ENCODE measurements around the gene CLEC4G. TPM values are rescaled to one million over a fixed set of nuclear protein-coding genes. Genes with fewer than 3 reads are reported as not detected.

Gene CLEC4G
- total and polyA plus RNA-seq, 2 of the 13 experiments (the other 11 are each of a cell fraction or from before 2014, with no cell fraction given): not detected

DNA sequence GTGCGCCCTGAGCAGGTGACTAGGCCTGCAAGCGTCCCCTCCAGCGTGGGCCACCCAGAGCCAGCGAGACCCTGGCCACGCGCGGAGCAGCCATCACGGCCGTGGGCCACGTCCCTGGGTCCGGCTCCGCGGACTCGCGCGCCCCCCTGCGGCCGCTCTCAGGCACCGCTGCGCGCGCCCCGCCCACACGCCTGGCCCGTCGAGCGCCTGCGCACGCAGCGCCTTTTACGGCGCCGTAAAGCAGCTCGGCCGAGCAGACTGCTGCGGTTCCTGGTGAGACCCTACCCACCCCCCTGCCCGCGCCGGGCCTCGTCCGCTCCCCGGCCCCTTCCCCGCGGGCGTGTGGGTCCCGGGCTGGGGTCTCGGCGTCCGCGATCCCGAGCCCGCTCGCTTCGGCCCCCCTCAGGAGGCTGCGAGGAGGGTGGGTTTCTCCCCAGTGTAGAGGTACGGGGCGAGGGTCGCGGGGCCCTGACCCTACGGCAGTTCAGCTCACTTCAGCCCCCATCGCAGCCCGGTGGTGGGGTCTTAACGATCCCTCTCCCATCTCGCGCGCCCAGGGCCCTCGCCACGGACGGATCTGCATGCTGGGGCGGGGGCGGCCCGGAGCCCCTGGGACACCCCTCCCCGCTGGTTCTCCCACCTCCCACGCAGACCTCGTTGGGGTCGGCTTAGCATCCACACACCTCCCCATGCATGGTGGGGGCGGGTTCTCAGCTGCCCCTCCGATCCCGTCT is 51.1 kb downstream of the CLEC4G start, which contains the start of gene TRAPPC5 (continued):
- TF ChIP-seq CHD4 (IDR thresholded peaks at IDR 0.05; ENCODE audit: borderline replicate concordance, low read length): 0 out of 2 replicates have a peak, but pooled peaks have one; percentile 27
- peak; percentile 58; the same call in 1 of the 2 replicates for TF ChIP-seq NAIF1 (CRISPR knock-in tag; IDR thresholded peaks at IDR 0.05; ENCODE audit: borderline replicate concordance)
- TF ChIP-seq, protein P1, sequence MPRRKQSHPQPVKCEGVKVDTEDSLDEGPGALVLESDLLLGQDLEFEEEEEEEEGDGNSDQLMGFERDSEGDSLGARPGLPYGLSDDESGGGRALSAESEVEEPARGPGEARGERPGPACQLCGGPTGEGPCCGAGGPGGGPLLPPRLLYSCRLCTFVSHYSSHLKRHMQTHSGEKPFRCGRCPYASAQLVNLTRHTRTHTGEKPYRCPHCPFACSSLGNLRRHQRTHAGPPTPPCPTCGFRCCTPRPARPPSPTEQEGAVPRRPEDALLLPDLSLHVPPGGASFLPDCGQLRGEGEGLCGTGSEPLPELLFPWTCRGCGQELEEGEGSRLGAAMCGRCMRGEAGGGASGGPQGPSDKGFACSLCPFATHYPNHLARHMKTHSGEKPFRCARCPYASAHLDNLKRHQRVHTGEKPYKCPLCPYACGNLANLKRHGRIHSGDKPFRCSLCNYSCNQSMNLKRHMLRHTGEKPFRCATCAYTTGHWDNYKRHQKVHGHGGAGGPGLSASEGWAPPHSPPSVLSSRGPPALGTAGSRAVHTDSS (CRISPR knock-in tag; conservative IDR thresholded peaks at IDR 0.05): peak; percentile 82; the same call in 1 of the 2 replicates
- TF ChIP-seq MAZ (IDR thresholded peaks at IDR 0.05; ENCODE audit: borderline replicate concordance, low read depth, low read length): peak; percentile 43; the same call in 1 of the 2 replicates
- TF ChIP-seq MAZ (CRISPR knock-in tag; IDR thresholded peaks at IDR 0.05; ENCODE audit: low read depth): peak; percentile 90
- TF ChIP-seq MAFG (CRISPR knock-in tag; IDR thresholded peaks at IDR 0.05): no peak
- TF ChIP-seq, protein P2, sequence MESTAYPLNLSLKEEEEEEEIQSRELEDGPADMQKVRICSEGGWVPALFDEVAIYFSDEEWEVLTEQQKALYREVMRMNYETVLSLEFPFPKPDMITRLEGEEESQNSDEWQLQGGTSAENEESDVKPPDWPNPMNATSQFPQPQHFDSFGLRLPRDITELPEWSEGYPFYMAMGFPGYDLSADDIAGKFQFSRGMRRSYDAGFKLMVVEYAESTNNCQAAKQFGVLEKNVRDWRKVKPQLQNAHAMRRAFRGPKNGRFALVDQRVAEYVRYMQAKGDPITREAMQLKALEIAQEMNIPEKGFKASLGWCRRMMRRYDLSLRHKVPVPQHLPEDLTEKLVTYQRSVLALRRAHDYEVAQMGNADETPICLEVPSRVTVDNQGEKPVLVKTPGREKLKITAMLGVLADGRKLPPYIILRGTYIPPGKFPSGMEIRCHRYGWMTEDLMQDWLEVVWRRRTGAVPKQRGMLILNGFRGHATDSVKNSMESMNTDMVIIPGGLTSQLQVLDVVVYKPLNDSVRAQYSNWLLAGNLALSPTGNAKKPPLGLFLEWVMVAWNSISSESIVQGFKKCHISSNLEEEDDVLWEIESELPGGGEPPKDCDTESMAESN (CRISPR knock-in tag; conservative IDR thresholded peaks at IDR 0.05): peak; percentile 66; the same call in 1 of the 2 replicates
- peak; percentile 69; the same call in 1 of the 2 replicates for TF ChIP-seq ZNF747 (CRISPR knock-in tag; IDR thresholded peaks at IDR 0.05; ENCODE audit: borderline replicate concordance)
- TF ChIP-seq HNRNPLL (IDR thresholded peaks at IDR 0.05; ENCODE audit: low read depth, low read length, poor library complexity, severe bottlenecking): peak; percentile 87
- TF ChIP-seq, protein P3, sequence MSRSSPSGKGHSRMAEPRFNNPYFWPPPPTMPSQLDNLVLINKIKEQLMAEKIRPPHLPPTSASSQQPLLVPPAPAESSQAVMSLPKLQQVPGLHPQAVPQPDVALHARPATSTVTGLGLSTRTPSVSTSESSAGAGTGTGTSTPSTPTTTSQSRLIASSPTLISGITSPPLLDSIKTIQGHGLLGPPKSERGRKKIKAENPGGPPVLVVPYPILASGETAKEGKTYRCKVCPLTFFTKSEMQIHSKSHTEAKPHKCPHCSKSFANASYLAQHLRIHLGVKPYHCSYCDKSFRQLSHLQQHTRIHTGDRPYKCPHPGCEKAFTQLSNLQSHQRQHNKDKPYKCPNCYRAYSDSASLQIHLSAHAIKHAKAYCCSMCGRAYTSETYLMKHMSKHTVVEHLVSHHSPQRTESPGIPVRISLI (CRISPR knock-in tag; IDR thresholded peaks at IDR 0.05; ENCODE audit: borderline replicate concordance): peak; percentile 45; the same call in 1 of the 2 replicates
- TF ChIP-seq NFATC3 (CRISPR knock-in tag; IDR thresholded peaks at IDR 0.05): 0 out of 2 replicates have a peak, but pooled peaks have one; percentile 43
- TF ChIP-seq ZFP82 (CRISPR knock-in tag; IDR thresholded peaks at IDR 0.05; ENCODE audit: borderline replicate concordance): peak; percentile 41; the same call in 1 of the 2 replicates
- peak; percentile 80; the same call in 1 of the 2 replicates for TF ChIP-seq CHCHD3 (CRISPR knock-in tag; IDR thresholded peaks at IDR 0.05)
- TF ChIP-seq, protein P4, sequence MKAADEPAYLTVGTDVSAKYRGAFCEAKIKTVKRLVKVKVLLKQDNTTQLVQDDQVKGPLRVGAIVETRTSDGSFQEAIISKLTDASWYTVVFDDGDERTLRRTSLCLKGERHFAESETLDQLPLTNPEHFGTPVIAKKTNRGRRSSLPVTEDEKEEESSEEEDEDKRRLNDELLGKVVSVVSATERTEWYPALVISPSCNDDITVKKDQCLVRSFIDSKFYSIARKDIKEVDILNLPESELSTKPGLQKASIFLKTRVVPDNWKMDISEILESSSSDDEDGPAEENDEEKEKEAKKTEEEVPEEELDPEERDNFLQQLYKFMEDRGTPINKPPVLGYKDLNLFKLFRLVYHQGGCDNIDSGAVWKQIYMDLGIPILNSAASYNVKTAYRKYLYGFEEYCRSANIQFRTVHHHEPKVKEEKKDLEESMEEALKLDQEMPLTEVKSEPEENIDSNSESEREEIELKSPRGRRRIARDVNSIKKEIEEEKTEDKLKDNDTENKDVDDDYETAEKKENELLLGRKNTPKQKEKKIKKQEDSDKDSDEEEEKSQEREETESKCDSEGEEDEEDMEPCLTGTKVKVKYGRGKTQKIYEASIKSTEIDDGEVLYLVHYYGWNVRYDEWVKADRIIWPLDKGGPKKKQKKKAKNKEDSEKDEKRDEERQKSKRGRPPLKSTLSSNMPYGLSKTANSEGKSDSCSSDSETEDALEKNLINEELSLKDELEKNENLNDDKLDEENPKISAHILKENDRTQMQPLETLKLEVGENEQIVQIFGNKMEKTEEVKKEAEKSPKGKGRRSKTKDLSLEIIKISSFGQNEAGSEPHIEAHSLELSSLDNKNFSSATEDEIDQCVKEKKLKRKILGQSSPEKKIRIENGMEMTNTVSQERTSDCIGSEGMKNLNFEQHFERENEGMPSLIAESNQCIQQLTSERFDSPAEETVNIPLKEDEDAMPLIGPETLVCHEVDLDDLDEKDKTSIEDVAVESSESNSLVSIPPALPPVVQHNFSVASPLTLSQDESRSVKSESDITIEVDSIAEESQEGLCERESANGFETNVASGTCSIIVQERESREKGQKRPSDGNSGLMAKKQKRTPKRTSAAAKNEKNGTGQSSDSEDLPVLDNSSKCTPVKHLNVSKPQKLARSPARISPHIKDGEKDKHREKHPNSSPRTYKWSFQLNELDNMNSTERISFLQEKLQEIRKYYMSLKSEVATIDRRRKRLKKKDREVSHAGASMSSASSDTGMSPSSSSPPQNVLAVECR (CRISPR knock-in tag; IDR thresholded peaks at IDR 0.05; ENCODE audit: borderline replicate concordance): peak; percentile 69; the same call in 1 of the 2 replicates
- TF ChIP-seq ZNF10 (CRISPR knock-in tag; IDR thresholded peaks at IDR 0.05; ENCODE audit: borderline replicate concordance, low read depth): no peak
- no peak for TF ChIP-seq NFIC (IDR thresholded peaks at IDR 0.05; ENCODE audit: low read length)
- no peak for TF ChIP-seq ZC3H4 (CRISPR knock-in tag; IDR thresholded peaks at IDR 0.05; ENCODE audit: borderline replicate concordance)
- TF ChIP-seq MTA1 (CRISPR knock-in tag; IDR thresholded peaks at IDR 0.05; ENCODE audit: borderline replicate concordance): peak; percentile 67; the same call in 1 of the 2 replicates
- TF ChIP-seq SMAD9 (CRISPR knock-in tag; IDR thresholded peaks at IDR 0.05): no peak
